Left lung (tissue), 10 donors: ENCODE results near the gene DLG2. TPM values are rescaled to one million over a fixed set of nuclear protein-coding genes. Genes with fewer than 3 reads are reported as not detected.

Experiments used
- ATAC-seq: fragments of 200-7000 bp; cut with Tn5 transposase; one replicate; pipeline ENCODE4 v1.9.1; 2020; ENCODE audit warnings: moderate library complexity
- DNase-seq, 4 donors: peaks; one replicate each; pipeline ENCODE4 v3.0.0-alpha.2; 2013 to 2020
- H3K27ac ChIP-seq, 2 donors: fragments of 200-600 bp; sonication (generic) in 1 of 2; one replicate each; pipeline versions ENCODE4 v1.5.0 to v1.8.0; 2020 to 2021
- H3K27me3 ChIP-seq, 2 donors: fragments of 200-600 bp; sonication (generic) in 1 of 2; one replicate each; pipeline versions ENCODE4 v1.5.0 to v1.8.0; 2020 to 2021
- H3K36me3 ChIP-seq, 2 donors: fragments of 200-600 bp; sonication (generic) in 1 of 2; one replicate each; pipeline versions ENCODE4 v1.5.0 to v1.8.0; 2020 to 2021
- H3K4me1 ChIP-seq, 2 donors: fragments of 200-600 bp; one replicate each; pipeline ENCODE4 v1.8.0; 2021
- H3K4me3 ChIP-seq, 2 donors: fragments of 200-600 bp; sonication (generic) in 1 of 2; one replicate each; pipeline versions ENCODE4 v1.5.0 to v1.8.0; 2020 to 2021; ENCODE audit warnings: mild to moderate bottlenecking in 1 of 2
- H3K9me3 ChIP-seq, 2 donors: fragments of 200-600 bp; sonication (generic) in 1 of 2; one replicate each; pipeline versions ENCODE4 v1.5.0 to v1.8.0; 2020 to 2021
- CTCF ChIP-seq, 2 donors: fragments of 200-600 bp; sonication (generic) in 1 of 2; IDR thresholded peaks; one replicate each; pipeline versions ENCODE4 v1.5.0 to v1.8.0; 2021; ENCODE audit warnings: antibody characterized with exemption in 2 of 2
- intact Hi-C, 2 donors: fragments of 100-400 bp; cut with DNase I; formaldehyde crosslinking; loops; one replicate each; pipeline versions ENCODE4 v1.11.2 to v1.14.2; 2022
- polyA plus RNA-seq, 6 donors: library from polyadenylated mRNA; unstranded; fragments of 120-200 nt; gene quantifications; one replicate each; pipeline ENCODE4 v1.2.1, GENCODE V29; 2013; ENCODE audit not compliant: insufficient read length in 6 of 6
- total RNA-seq, 2 donors: library from RNA; stranded (reverse); fragmentation: NEBNext Ultra II Directional; extraction: Animal tissue kit (Norgen Biotek cat#: 25700); gene quantifications; one replicate each; pipeline ENCODE4 v1.2.1, GENCODE V29; 2021
- donor health status: DM: no; HTN: yes; CAD: no.
- donor health status: DM: no; HTN: no; CAD: no.

The DLG2 gene
- total and polyA plus RNA-seq, 8 donors = 4.5 to 15.0 (median 8.6) TPM

DNA sequence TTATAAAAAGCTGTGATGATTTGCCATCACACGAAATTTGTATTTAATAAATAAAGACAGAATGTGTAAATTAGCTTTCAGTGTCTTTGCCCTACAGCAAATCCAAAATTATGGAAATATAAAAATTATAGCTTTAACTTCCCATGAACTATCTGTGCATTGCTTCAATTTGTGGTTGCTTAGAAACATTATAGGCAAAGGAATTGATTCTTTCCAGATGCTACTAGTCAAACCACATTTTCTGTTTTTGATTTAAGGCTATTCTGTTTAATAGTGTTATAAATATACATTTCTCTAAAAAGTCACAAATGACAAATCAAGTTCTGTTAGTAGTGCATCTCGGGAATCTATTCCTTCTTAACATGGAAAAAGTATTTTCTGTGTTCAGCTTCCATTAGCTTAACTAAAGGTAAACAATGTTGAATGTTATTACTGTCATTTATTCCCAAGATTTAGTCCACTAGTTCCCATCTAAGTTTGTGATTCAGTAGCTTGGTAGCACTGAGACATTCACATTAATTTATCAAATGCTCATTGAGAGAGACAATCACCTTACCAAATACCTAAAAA is 1254.7 kb downstream of the DLG2 start:
- TF ChIP-seq CTCF (IDR thresholded peaks at IDR 0.05) = no peak
- no peak for DNase-seq
- Histone ChIP-seq H3K4me3 (no peak overlapping the region), H3K9me3 (no peaks in the 10 kb centered on the region), H3K27me3 (no peaks in the 10 kb centered on the region), H3K36me3 (no peaks in the 10 kb centered on the region), H3K4me1 (no peaks in the 10 kb centered on the region), H3K27ac (no peak overlapping the region)
- no peak for ATAC-seq
- intact Hi-C loops = no loop called here

GRCh38 chr11:84358034-84358433 is 1269.1 kb downstream of the DLG2 start:
- intact Hi-C loops = no loop called here
- no peak for ATAC-seq
- H3K9me3 ChIP-seq = no peaks in the 10 kb centered on the region

GRCh38 chr11:84355911-84356310 is 1271.2 kb downstream of the DLG2 start:
- H3K9me3 ChIP-seq = no peaks in the 10 kb centered on the region
- H3K36me3 ChIP-seq = no peaks in the 10 kb centered on the region
- intact Hi-C loops = no loop called here
- H3K4me1 ChIP-seq = no peaks in the 10 kb centered on the region
- H3K4me3 ChIP-seq = no peak overlapping the region
- DNase-seq = no peak
- ATAC-seq = no peak
- TF ChIP-seq CTCF (IDR thresholded peaks at IDR 0.05) = no peak
- H3K27me3 ChIP-seq = no peaks in the 10 kb centered on the region
- H3K27ac ChIP-seq = no peak overlapping the region

More at GRCh38 chr11:84358034-84358433, 1269.1 kb downstream of the DLG2 start:
- no peaks in the 10 kb centered on the region for H3K27me3 ChIP-seq
- no peak for TF ChIP-seq CTCF (IDR thresholded peaks at IDR 0.05)
- no peak for DNase-seq
- H3K4me1 ChIP-seq = no peaks in the 10 kb centered on the region
- no peak overlapping the region for H3K27ac ChIP-seq
- no peak overlapping the region for H3K4me3 ChIP-seq
- H3K36me3 ChIP-seq = no peaks in the 10 kb centered on the region

DNA sequence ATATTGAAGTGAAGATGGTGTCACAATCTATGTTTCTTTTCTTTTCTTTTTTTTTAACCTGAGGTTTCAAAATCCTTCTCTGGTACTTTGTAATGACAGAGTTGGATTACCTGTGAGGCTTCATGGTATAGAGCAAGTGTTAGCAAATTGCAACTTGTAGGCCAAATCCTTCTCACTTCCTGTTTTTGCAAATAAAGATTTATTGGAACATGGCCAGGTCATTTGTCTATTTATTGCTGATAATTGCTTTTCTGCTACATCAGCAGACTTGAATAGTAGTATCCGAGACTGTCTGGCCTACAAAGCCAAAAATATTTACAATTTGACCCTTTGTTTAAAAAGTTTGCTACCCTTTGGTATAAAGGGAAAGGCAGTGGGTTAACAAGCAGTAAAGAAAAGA is 1281.5 kb downstream of the DLG2 start:
- Histone ChIP-seq H3K36me3 (no peaks in the 10 kb centered on the region), H3K9me3 (no peaks in the 10 kb centered on the region), H3K4me1 (no peaks in the 10 kb centered on the region), H3K27ac (no peak overlapping the region), H3K27me3 (no peaks in the 10 kb centered on the region), H3K4me3 (no peak overlapping the region)
- TF ChIP-seq CTCF (IDR thresholded peaks at IDR 0.05) = no peak
- intact Hi-C loops = no loop called here
- no peak for DNase-seq
- no peak for ATAC-seq

GRCh38 chr11:84345027-84345426 is 1282.1 kb downstream of the DLG2 start:
- H3K9me3 ChIP-seq = no peaks in the 10 kb centered on the region
- intact Hi-C loops = no loop called here
- H3K27ac ChIP-seq = no peak overlapping the region
- H3K4me1 ChIP-seq = no peaks in the 10 kb centered on the region
- no peak overlapping the region for H3K4me3 ChIP-seq
- no peaks in the 10 kb centered on the region for H3K27me3 ChIP-seq
- DNase-seq = no peak
- no peaks in the 10 kb centered on the region for H3K36me3 ChIP-seq
- no peak for TF ChIP-seq CTCF (IDR thresholded peaks at IDR 0.05)
- no peak for ATAC-seq
